GM23338 (cell line): ENCODE data around the gene SFR1. TPM values are rescaled to one million over a fixed set of nuclear protein-coding genes. Genes with fewer than 3 reads are reported as not detected.
A peak's percentile ranks its signal among the peaks of the same experiment; 100 is the strongest.

Source experiments
- ATAC-seq: fragments of 200-7000 bp; cut with Tn5 transposase; 3 replicates; pipeline ENCODE4 v1.9.1; 2020
- DNase-seq: peaks from one replicate; pipeline ENCODE4 v3.0.0-alpha.2; 2015; ENCODE audit warnings: low spot score
- H2AFZ ChIP-seq: fragments of 200-600 bp; sonication (generic); 2 replicates; pipeline ENCODE4 v1.8.0; 2016; ENCODE audit warnings: antibody characterized with exemption, mild to moderate bottlenecking, moderate library complexity
- H3F3A ChIP-seq: fragments of 200-600 bp; sonication (generic); replicated peaks from 2 replicates; pipeline ENCODE4 v1.8.0; 2017; ENCODE audit warnings: antibody characterized with exemption, mixed run types, low read depth
- H3K27ac ChIP-seq: fragments of 200-600 bp; sonication (generic); 2 replicates; pipeline ENCODE4 v1.6.1; 2016; ENCODE audit warnings: low read depth
- H3K27me3 ChIP-seq: fragments of 200-600 bp; sonication (generic); 2 replicates; pipeline ENCODE4 v1.8.0; 2016; ENCODE audit warnings: mild to moderate bottlenecking, mixed run types, moderate library complexity; ENCODE audit not compliant: insufficient read depth
- H3K36me3 ChIP-seq: fragments of 200-600 bp; sonication (generic); 2 replicates; pipeline ENCODE4 v1.8.0; 2016; ENCODE audit warnings: mild to moderate bottlenecking; ENCODE audit not compliant: insufficient read depth
- H3K4me1 ChIP-seq: fragments of 200-600 bp; sonication (generic); 2 replicates; pipeline ENCODE4 v1.8.0; 2016; ENCODE audit warnings: mild to moderate bottlenecking, moderate library complexity; ENCODE audit not compliant: insufficient read depth
- H3K4me2 ChIP-seq: fragments of 200-600 bp; sonication (generic); 2 replicates; pipeline ENCODE4 v1.7.1; 2017; ENCODE audit warnings: mixed run types
- H3K4me3 ChIP-seq: fragments of 200-600 bp; sonication (generic); 2 replicates; pipeline ENCODE4 v1.6.1; 2016; ENCODE audit warnings: mixed run types
- H3K79me2 ChIP-seq: fragments of 200-600 bp; sonication (generic); replicated peaks from 2 replicates; pipeline ENCODE4 v1.8.0; 2017; ENCODE audit warnings: mild to moderate bottlenecking; ENCODE audit not compliant: insufficient read depth
- H3K9me2 ChIP-seq: fragments of 200-600 bp; sonication (generic); 2 replicates; pipeline ENCODE4 v1.8.0; 2017; ENCODE audit not compliant: insufficient read depth
- H4K20me1 ChIP-seq: fragments of 200-600 bp; sonication (generic); replicated peaks from 2 replicates; pipeline ENCODE4 v1.8.0; 2017; ENCODE audit warnings: mild to moderate bottlenecking; ENCODE audit not compliant: insufficient read depth
- H3K27ac Mint-ChIP-seq: 2 replicates; pipeline ENCODE4 v1.8.0; 2020; ENCODE audit warnings: inconsistent platforms, mild to moderate bottlenecking, moderate library complexity, mixed read lengths
- H3K27me3 Mint-ChIP-seq: 3 replicates; pipeline ENCODE4 v1.8.0; 2022; ENCODE audit warnings: low read depth, mild to moderate bottlenecking, moderate library complexity, mixed read lengths, inconsistent platforms; ENCODE audit not compliant: insufficient read depth, poor library complexity
- H3K36me3 Mint-ChIP-seq: 3 replicates; pipeline ENCODE4 v1.8.0; 2021; ENCODE audit warnings: low read depth, mild to moderate bottlenecking, inconsistent platforms, moderate library complexity, mixed read lengths
- H3K4me1 Mint-ChIP-seq: 3 replicates; pipeline ENCODE4 v1.8.0; 2020; ENCODE audit warnings: mild to moderate bottlenecking, inconsistent platforms, mixed read lengths
- H3K4me3 Mint-ChIP-seq: 3 replicates; pipeline ENCODE4 v1.8.0; 2021; ENCODE audit warnings: moderate library complexity, mild to moderate bottlenecking, inconsistent platforms, mixed read lengths
- H3K9me3 Mint-ChIP-seq: 3 replicates; pipeline ENCODE4 v1.8.0; 2020; ENCODE audit warnings: moderate library complexity, mild to moderate bottlenecking, inconsistent platforms, mixed read lengths
- CREB1 ChIP-seq: fragments of 250-450 bp; sonication (Bioruptor Pico); IDR thresholded peaks from 2 replicates; pipeline ENCODE4 v1.5.0; 2020; ENCODE audit warnings: low read depth, mild to moderate bottlenecking, moderate library complexity
- CTCF ChIP-seq, 2 experiments: fragments of 200-600 bp in 1 of 2; sonication (generic) in 1 of 2; conservative IDR thresholded peaks; 2 replicates each; pipeline versions ENCODE4 v1.5.1 to v1.6.1; 2016 to 2017; ENCODE audit warnings: antibody characterized with exemption in 2 of 2, low read depth in 2 of 2, mild to moderate bottlenecking in 2 of 2, moderate library complexity in 1 of 2
- ETS1 ChIP-seq: IDR thresholded peaks from 2 replicates; pipeline ENCODE4 v1.6.1; 2016; ENCODE audit warnings: antibody characterized with exemption
- EZH2 ChIP-seq: fragments of 200-600 bp; sonication (generic); IDR thresholded peaks from one replicate; pipeline ENCODE4 v1.8.0; 2017; ENCODE audit warnings: antibody characterized with exemption, mild to moderate bottlenecking, low read depth; ENCODE audit not compliant: unreplicated experiment
- EZH2phosphoT487 ChIP-seq: fragments of 200-600 bp; sonication (generic); IDR thresholded peaks from one replicate; pipeline ENCODE4 v1.8.1; 2018; ENCODE audit warnings: antibody characterized with exemption; ENCODE audit not compliant: unreplicated experiment
- JUNB ChIP-seq: IDR thresholded peaks from one replicate; pipeline ENCODE4 v1.6.1; 2016; ENCODE audit warnings: antibody characterized with exemption; ENCODE audit not compliant: unreplicated experiment
- NANOG ChIP-seq: IDR thresholded peaks from 2 replicates; pipeline ENCODE4 v1.6.1; 2016; ENCODE audit warnings: antibody characterized with exemption, borderline replicate concordance
- POLR2AphosphoS5 ChIP-seq: IDR thresholded peaks from 2 replicates; pipeline ENCODE4 v1.6.1; 2016; ENCODE audit warnings: antibody characterized with exemption, low read depth
- REST ChIP-seq: IDR thresholded peaks from one replicate; pipeline ENCODE4 v1.6.1; 2018; ENCODE audit warnings: antibody characterized with exemption; ENCODE audit not compliant: unreplicated experiment
- STAT1 ChIP-seq: IDR thresholded peaks from one replicate; pipeline ENCODE4 v1.6.1; 2016; ENCODE audit warnings: antibody characterized with exemption; ENCODE audit not compliant: unreplicated experiment
- ZNF114 ChIP-seq: fragments of 250-450 bp; sonication (Bioruptor Pico); IDR thresholded peaks from 2 replicates; pipeline ENCODE4 v1.5.0; 2020; ENCODE audit warnings: mild to moderate bottlenecking, moderate library complexity
- ZNF331 ChIP-seq: fragments of 250-450 bp; sonication (Bioruptor Pico); IDR thresholded peaks from 2 replicates; pipeline ENCODE4 v1.5.0; 2020; ENCODE audit warnings: low read depth, mild to moderate bottlenecking, moderate library complexity
- ZNF462 ChIP-seq: fragments of 250-450 bp; sonication (Bioruptor Pico); IDR thresholded peaks from 2 replicates; pipeline ENCODE4 v1.5.0; 2020; ENCODE audit warnings: mild to moderate bottlenecking, moderate library complexity
- polyA plus RNA-seq: library from polyadenylated mRNA; unstranded; fragments of >200 nt; fragmentation: Nextera tagmentation; extraction: Ambion mirVana; gene quantifications from 2 replicates; pipeline ENCODE4 v1.2.1, GENCODE V29; 2016
- total RNA-seq: library from RNA; depleted of rRNA; stranded (reverse); fragments of >200 nt; shearing (Covaris generic); gene quantifications from 2 replicates; pipeline ENCODE4 v1.2.3, GENCODE V29; 2014

Gene SFR1
- total and polyA plus RNA-seq, 2 experiments from 2014 or later, result 8.3 to 13.0 TPM

GRCh38 chr10:104170610-104171254 is 48.8 kb downstream of the SFR1 start:
- H3K79me2 ChIP-seq, result no peaks in the 10 kb centered on the region
- H3K9me2 ChIP-seq, result no peaks in the 10 kb centered on the region
- H3K4me2 ChIP-seq, result no peak overlapping the region
- H3K4me3 ChIP-seq, result no peak overlapping the region
- no peaks in the 10 kb centered on the region for H3K4me1 Mint-ChIP-seq
- H3K27ac ChIP-seq, result no peak overlapping the region
- peaks cover 9% of the 10 kb centered on the region; the same call in 2 of the 3 replicates for H3K9me3 Mint-ChIP-seq
- no peaks in the 10 kb centered on the region for H3K27me3 ChIP-seq
- H2AFZ ChIP-seq, result peak overlapping the region; percentile 43; the same call in 1 of the 2 replicates
- H3K27ac Mint-ChIP-seq, result no peak overlapping the region
- TF ChIP-seq REST (no peak), ETS1 (no peak), ZNF114 (no peak), EZH2 (no peak), STAT1 (no peak), POLR2AphosphoS5 (no peak), NANOG (no peak), CREB1 (CRISPR knock-in tag) (no peak), CTCF (conservative IDR thresholded peaks at IDR 0.05; ENCODE audit: low read depth in 2 of 2) (no peak), JUNB (no peak), ZNF331 (CRISPR knock-in tag) (no peak), ZNF462 (CRISPR knock-in tag) (no peak), EZH2phosphoT487 (no peak)
- ATAC-seq (no peak), DNase-seq (no peak)
- peaks cover 3% of the 10 kb centered on the region; the same call in 1 of the 3 replicates for H3K36me3 Mint-ChIP-seq
- no peaks in the 10 kb centered on the region for H3F3A ChIP-seq
- H4K20me1 ChIP-seq, result no peaks in the 10 kb centered on the region
- no peaks in the 10 kb centered on the region for H3K36me3 ChIP-seq
- H3K27me3 Mint-ChIP-seq, result peaks cover 2% of the 10 kb centered on the region
- H3K4me3 Mint-ChIP-seq, result no peak overlapping the region
- H3K4me1 ChIP-seq, result no peaks in the 10 kb centered on the region
